Nephron progenitor cell (in vitro differentiated cells): ENCODE data around the gene IZUMO2.

Experiments used
- DNase-seq: peaks from one replicate; pipeline ENCODE4 v3.0.0; 2021
- H3K27ac Mint-ChIP-seq: 2 replicates; pipeline ENCODE4 v1.8.0; 2021; ENCODE audit warnings: mild to moderate bottlenecking, moderate library complexity, mixed read lengths
- H3K27me3 Mint-ChIP-seq: 2 replicates; pipeline ENCODE4 v1.8.0; 2021; ENCODE audit warnings: mild to moderate bottlenecking, low read depth, mixed read lengths; ENCODE audit not compliant: poor library complexity
- H3K36me3 Mint-ChIP-seq: 2 replicates; pipeline ENCODE4 v1.8.0; 2021; ENCODE audit warnings: low read depth, mixed read lengths
- H3K4me1 Mint-ChIP-seq: 2 replicates; pipeline ENCODE4 v1.8.0; 2021; ENCODE audit warnings: mixed read lengths
- H3K4me3 Mint-ChIP-seq: 2 replicates; pipeline ENCODE4 v1.8.0; 2021; ENCODE audit warnings: mild to moderate bottlenecking, moderate library complexity, mixed read lengths
- H3K9me3 Mint-ChIP-seq: 2 replicates; pipeline ENCODE4 v1.8.0; 2021; ENCODE audit warnings: mild to moderate bottlenecking, moderate library complexity, mixed read lengths
- TF ChIP-seq, protein P1 (sequence below): fragments of 200-600 bp; sonication (generic); IDR thresholded peaks from 2 replicates; pipeline ENCODE4 v1.5.0; 2021; ENCODE audit warnings: antibody characterized with exemption

The IZUMO2 gene

DNA sequence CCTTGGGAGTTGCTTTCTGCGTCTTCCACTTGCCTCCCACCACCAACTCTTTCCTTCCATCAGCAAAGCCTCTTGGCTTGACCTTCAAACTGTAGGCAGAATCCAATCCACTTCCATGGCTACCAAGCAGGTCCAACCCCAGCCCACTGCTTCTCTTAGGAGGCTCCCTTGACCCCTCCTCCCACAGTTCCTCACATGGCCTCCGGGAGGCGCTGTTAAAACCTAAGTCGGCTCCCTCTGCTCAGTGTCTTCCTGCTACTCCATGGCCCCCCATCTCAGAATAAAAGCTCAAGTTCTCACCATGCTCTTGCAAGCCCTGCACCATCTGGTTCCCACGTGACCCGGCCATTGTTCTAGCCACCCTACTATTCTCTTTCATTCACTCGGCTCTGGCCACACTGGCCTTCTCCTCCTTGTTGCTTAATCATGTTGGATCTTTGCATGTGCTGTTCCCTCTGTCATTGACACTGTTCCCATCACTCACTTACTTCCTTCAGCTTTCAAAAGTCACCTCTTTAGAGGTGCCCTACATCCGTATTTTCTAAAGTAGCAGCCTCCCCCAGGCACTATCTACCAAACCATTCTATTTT, 7.5 kb downstream of the IZUMO2 start:
- Mint-ChIP-seq H3K4me3 (no peak overlapping the region), H3K9me3 (peaks cover 11% of the 10 kb centered on the region), H3K36me3 (no peaks in the 10 kb centered on the region), H3K27me3 (peaks cover 56% of the 10 kb centered on the region), H3K4me1 (no peaks in the 10 kb centered on the region), H3K27ac (peak overlapping the region; percentile 72)
- TF ChIP-seq, protein P1, sequence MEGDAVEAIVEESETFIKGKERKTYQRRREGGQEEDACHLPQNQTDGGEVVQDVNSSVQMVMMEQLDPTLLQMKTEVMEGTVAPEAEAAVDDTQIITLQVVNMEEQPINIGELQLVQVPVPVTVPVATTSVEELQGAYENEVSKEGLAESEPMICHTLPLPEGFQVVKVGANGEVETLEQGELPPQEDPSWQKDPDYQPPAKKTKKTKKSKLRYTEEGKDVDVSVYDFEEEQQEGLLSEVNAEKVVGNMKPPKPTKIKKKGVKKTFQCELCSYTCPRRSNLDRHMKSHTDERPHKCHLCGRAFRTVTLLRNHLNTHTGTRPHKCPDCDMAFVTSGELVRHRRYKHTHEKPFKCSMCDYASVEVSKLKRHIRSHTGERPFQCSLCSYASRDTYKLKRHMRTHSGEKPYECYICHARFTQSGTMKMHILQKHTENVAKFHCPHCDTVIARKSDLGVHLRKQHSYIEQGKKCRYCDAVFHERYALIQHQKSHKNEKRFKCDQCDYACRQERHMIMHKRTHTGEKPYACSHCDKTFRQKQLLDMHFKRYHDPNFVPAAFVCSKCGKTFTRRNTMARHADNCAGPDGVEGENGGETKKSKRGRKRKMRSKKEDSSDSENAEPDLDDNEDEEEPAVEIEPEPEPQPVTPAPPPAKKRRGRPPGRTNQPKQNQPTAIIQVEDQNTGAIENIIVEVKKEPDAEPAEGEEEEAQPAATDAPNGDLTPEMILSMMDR: peak; percentile 18
- no peak for DNase-seq

DNA sequence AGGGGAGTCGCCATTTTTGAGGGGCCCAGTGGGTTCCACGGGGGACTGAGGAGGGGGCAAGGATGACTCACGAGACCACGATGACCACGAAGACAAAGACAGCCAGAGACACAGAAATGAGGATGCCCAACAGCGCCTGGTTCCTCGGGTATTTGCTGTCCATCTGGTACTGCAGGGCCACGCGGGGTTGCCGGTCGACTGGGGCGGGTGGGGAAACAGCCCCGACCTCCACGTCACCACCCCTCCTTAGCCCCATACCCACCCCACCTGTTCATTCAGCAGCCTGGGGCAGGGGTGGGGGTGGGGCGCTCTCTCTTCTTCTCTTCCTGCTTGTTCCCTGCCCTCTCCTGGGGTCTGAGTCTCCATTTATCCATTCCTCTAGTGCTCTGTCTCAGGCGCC, 8.6 kb downstream of the IZUMO2 start:
- Mint-ChIP-seq H3K27ac (no peak overlapping the region), H3K4me3 (no peak overlapping the region), H3K4me1 (no peaks in the 10 kb centered on the region), H3K36me3 (no peaks in the 10 kb centered on the region), H3K9me3 (peaks cover 11% of the 10 kb centered on the region), H3K27me3 (peaks cover 55% of the 10 kb centered on the region)
- TF ChIP-seq, protein P1: no peak
- DNase-seq: no peak

DNA sequence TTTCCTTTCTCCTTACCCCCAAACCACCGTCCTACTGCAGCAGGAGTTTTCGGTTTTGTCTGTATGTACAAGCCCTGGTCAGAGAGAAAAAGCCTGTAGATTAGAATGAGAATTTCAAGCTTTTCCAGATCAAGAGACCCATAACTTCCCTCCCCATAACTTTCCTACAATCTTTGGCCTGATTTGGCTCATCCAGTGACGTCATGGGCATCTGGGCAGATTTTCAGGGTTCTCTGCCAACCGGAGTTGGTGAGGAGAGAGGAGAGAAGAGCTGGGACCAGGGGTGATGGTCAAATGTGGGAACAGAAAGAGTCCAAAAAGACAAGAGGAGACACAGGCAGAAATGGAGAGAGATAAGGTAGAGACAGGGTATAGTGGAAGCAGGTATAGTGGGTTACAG, 10.5 kb downstream of the IZUMO2 start:
- Mint-ChIP-seq H3K4me1 (peaks cover under 1% of the 10 kb centered on the region), H3K27ac (no peak overlapping the region), H3K9me3 (peaks cover 4% of the 10 kb centered on the region), H3K4me3 (no peak overlapping the region), H3K36me3 (no peaks in the 10 kb centered on the region), H3K27me3 (peaks cover 60% of the 10 kb centered on the region)
- no peak for DNase-seq
- TF ChIP-seq, protein P1: no peak

DNA sequence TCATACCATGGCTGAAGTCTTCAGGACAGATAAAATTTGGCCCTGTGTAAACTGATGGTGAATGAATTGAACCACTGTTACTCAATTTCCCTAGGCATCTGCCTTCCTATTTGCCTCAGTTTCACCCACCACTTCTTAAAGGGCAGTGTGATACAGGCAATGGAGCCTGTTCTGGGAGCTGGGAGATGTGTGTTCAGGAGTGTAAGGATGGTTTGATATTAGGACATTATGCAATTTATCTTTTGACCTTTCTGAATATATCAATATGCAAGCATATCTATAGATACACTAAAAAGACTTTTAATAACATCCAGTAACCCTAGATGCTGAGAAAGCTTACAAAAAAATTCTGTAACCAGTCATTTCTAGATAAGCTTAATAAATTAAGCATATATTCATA, 14.6 kb downstream of the IZUMO2 start:
- TF ChIP-seq, protein P1: no peak

DNA sequence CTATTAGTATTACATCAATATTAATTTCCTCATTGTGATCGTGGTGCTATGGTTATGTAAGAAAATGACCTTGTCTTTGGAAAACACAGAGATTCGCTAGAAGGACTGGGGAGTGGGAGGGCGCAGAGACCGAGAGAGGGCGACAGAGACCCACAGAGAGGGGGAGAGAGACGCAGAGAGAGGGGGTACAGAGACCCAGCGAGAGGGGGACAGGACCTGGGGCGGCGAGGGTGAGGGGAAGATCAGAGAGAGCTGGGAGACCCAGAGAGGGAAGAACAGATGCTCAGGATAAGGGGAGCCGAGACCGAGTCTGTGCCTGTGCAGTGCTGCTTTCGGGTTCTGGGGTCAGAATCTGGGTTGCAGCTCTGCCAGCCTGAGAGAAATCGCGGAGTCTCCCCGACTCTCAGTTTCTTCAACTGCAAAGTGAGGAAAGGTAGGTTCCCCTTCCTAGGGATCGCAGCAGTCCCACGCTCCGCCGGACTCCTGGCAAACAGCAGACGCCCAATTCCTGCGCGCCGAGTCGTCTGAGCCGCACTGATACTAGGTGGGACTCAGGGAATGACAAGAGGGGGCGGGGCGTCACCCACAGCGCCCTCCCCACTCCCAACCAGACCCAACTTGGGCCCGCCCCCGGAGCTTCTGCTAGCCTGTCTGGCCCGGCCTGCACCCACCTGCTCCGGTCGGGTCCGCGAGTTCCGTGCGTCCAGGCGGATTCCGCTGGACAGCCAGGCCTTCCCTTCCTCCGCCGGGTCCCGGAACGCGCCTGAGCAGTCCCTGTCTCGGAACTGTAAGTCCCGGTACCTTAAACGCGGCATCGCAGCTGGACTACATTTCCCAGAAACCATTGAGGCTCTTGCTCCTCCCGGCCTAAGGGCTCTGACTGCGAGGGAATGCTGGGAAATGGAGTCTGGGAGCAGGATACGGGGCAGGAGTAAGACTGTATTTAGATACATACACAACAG, 15.3 kb downstream of the IZUMO2 start:
- peak; percentile 86 for DNase-seq
- no peak overlapping the region for H3K27ac Mint-ChIP-seq
- H3K4me1 Mint-ChIP-seq: peaks cover 5% of the 10 kb centered on the region
- H3K36me3 Mint-ChIP-seq: no peaks in the 10 kb centered on the region
- peaks cover 8% of the 10 kb centered on the region for H3K9me3 Mint-ChIP-seq
- peaks cover 52% of the 10 kb centered on the region for H3K27me3 Mint-ChIP-seq
- peak overlapping the region; percentile 86 for H3K4me3 Mint-ChIP-seq
- TF ChIP-seq, protein P1: peak; percentile 40

More for the DNA sequence above, 14.6 kb downstream of the IZUMO2 start:
- H3K27me3 Mint-ChIP-seq: peaks cover 49% of the 10 kb centered on the region
- no peaks in the 10 kb centered on the region for H3K36me3 Mint-ChIP-seq
- H3K27ac Mint-ChIP-seq: no peak overlapping the region
- DNase-seq: no peak
- H3K4me3 Mint-ChIP-seq: peak overlapping the region; percentile 86
- H3K4me1 Mint-ChIP-seq: peaks cover 5% of the 10 kb centered on the region
- peaks cover 8% of the 10 kb centered on the region for H3K9me3 Mint-ChIP-seq
